PFSK-1 (cell line): Measurements from ENCODE around the gene ARMC12.

Experiments used
- FOXP2 ChIP-seq: optimal IDR thresholded peaks from 2 replicates; pipeline ENCODE3; 2011; ENCODE audit warnings: borderline replicate concordance, control low read depth, inconsistent platforms; ENCODE audit not compliant: insufficient read depth; ENCODE audit errors: extremely low read length, extremely low read depth
- POLR2AphosphoS5 ChIP-seq: IDR thresholded peaks from 2 replicates; pipeline ENCODE4 v1.6.1; 2012; ENCODE audit warnings: low read depth, mild to moderate bottlenecking, control low read depth, low read length, moderate library complexity
- REST ChIP-seq, 2 experiments: IDR thresholded peaks; 2 replicates each; pipeline versions ENCODE4 v1.6.1 to v1.8.0; 2011 to 2012; ENCODE audit warnings: low read depth in 2 of 2, low read length in 2 of 2, control low read depth in 1 of 2, inconsistent platforms in 1 of 2, mild to moderate bottlenecking in 1 of 2, moderate library complexity in 1 of 2; ENCODE audit not compliant: insufficient read depth in 1 of 2
- SIN3A ChIP-seq: IDR thresholded peaks from 2 replicates; pipeline ENCODE4 v1.6.1; 2012; ENCODE audit warnings: mild to moderate bottlenecking, low read length, moderate library complexity, borderline replicate concordance; ENCODE audit not compliant: insufficient read depth
- TAF1 ChIP-seq: IDR thresholded peaks from 2 replicates; pipeline ENCODE4 v1.6.1; 2012; ENCODE audit warnings: low read length, control low read depth, borderline replicate concordance; ENCODE audit not compliant: insufficient read depth

GRCh38 chr6:35794536-35795452 lies 58.0 kb downstream of the ARMC12 start:
- TF ChIP-seq POLR2AphosphoS5: no peak
- no peak for TF ChIP-seq REST (IDR thresholded peaks at IDR 0.05; ENCODE audit: insufficient read depth in 1 of 2, low read depth in 2 of 2, low read length in 2 of 2)
- no peak for TF ChIP-seq SIN3A
- TF ChIP-seq TAF1: no peak
- no peak for TF ChIP-seq FOXP2
